M059J (cell line): Measurements from ENCODE around the gene RNF133. TPM values are rescaled to one million over a fixed set of nuclear protein-coding genes. Genes with fewer than 3 reads are reported as not detected.

Source experiments
- total RNA-seq: library from RNA; depleted of rRNA; stranded (reverse); fragments of >200 nt; shearing (Covaris generic); gene quantifications from 2 replicates; pipeline ENCODE4 v1.2.3, GENCODE V29; 2014; rRNA removed

Gene RNF133
- total RNA-seq, 1 experiment from 2014 or later, result 0.10 TPM

Other genes with a start within 250 kb of the RNF133 start
- gene RNF148, start 3.8 kb upstream of the RNF133 start, total RNA-seq, result not detected in 2 replicates
- gene CADPS2, start 187.3 kb upstream of the RNF133 start, total RNA-seq, result 5.9 and 11.8 TPM in 2 replicates